D341Med (cell line): ENCODE data around the gene NMUR2.

Experiments used
- DNase-seq: peaks from one replicate; pipeline ENCODE4 v3.0.0; 2012; ENCODE audit warnings: low spot score

Gene NMUR2, protein sequence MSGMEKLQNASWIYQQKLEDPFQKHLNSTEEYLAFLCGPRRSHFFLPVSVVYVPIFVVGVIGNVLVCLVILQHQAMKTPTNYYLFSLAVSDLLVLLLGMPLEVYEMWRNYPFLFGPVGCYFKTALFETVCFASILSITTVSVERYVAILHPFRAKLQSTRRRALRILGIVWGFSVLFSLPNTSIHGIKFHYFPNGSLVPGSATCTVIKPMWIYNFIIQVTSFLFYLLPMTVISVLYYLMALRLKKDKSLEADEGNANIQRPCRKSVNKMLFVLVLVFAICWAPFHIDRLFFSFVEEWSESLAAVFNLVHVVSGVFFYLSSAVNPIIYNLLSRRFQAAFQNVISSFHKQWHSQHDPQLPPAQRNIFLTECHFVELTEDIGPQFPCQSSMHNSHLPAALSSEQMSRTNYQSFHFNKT

DNA sequence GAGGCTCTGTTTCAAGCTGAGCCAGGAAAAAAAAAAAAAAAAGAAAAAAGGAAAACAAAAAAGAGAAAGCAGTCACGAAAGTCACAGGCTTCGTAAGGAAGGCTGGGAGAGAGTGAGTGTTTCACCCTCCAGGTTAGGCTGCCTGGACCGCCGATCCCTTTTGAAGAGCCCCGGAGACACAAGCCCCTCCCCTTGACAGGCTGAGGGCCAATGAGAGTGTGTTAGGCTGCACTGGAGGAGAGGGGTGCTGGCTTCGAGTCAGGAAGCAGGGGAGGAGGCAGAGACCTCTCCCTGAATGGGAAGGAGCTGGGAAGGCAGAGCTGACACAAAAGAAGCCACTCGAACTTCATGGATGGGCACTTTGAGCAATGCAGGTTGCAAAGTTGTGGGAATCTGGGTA is at the start of gene NMUR2:
TSS of gene NMUR2 (minus strand) at position 135 of the 400 bp plus-strand sequence. CDS start 166 bp downstream, outside the sequence.
- DNase-seq, result peak; percentile 22

DNA sequence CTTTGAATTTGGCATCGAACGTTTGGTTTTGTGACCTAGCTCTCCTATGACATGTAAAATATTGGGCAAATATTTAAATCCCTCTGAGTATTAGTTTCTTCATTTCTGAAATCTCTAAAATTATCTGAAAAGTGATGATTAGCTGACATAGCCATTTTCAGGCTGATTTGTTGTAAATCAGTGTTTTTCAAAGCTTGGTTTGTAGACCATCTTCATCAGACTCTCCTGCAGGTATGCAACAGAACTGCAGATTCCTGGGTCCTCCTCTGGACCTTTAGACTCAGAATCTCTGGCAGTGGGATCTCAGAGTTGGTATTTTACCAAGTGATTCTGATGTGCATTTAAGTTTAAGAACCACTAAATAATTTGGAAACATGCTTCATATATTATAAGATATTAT is 38.9 kb upstream of the NMUR2 start:
- no peak for DNase-seq

DNA sequence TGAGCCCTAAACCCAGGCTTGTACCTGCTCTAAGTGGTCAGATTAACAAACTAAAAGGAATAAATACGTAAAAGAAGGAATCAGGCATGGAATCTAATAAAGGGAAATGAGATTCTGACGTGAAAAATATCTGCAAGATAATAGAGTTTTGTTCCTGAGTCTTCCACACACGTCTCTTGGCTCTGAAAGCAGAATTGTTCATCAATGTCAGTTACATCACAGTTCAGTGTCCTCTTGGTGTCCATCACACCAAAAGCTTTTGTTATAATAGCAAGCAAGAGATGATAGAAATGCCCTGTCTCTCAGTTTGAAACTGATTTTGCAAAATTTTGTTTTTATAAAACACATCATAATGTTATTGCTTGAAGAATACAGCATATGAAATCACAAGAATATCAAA is 34.7 kb upstream of the NMUR2 start:
- no peak for DNase-seq

DNA sequence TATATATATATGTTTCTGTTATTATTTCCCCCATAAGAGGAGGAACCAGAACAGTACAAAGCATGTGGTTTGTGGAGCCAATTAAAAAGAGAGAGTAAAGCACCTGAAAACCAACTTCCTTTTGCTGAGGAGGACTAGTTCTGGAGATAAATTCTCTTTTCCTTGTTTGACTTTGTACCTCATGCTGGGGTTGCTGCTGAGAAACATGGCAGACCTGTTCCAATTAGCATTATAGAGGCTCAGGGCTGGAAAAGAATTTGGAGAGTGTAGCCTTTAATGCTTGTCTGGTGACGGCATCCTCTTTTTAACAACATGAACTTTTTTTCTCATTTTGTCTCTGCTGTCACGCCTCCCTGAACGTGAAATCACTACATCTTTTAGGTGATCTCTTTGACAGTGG is 32.8 kb upstream of the NMUR2 start:
- DNase-seq, result no peak

DNA sequence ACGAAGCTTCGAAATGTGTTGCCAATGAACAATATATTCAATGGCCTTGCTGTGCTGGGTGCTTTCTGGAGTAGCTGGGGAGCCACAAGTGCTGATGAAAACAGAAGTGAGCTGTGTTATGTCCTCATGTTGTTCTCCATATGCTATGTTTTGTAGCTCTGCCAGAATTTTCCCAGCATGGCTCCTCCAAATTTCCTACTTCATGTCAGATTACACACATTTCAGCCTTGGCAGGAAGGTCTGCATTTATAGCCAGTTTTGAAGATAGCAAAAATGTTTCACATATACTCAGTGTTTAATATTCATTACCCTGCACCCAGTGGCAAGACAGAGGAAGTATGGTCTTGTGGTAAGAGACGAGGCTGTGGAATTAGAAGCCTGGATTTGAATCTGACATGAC is 22.6 kb upstream of the NMUR2 start:
- no peak for DNase-seq

DNA sequence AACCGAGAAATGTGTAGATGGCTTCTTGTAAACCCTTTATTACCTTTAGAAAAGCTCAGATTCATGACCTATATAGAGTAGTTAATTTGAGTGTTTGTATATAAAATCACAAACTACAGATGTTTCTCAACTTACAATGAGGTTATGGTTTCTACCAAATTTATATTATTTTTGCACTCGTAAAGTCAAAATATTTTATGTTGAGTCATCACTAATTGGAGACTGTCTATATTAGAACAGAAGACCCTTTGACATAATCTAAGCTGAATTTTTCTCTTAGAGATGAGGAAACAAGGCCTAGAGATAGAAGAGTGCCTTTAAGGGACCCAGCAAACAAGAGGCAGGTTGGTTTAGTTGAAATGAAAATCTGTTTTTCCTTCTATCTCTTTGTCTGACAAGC is 20.0 kb upstream of the NMUR2 start:
- DNase-seq, result no peak

DNA sequence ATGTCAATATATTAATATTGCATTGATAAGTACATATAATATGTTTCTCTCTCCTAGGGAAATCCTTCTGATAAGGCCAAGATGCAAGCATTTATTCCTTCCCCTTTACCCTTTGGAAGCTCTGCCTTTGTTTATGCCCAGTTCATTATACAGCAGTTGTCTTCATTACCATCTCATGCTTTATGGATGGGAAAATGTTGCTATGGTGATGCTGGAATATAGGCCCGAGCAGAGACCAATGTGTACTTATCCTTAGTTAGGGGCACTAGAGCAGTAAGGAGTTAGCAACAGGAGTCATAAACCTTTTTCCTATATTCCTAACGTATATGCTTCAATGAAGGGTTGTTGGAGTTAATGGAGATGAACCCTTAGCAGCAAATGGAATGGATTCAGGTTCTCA is 19.4 kb upstream of the NMUR2 start:
- no peak for DNase-seq

DNA sequence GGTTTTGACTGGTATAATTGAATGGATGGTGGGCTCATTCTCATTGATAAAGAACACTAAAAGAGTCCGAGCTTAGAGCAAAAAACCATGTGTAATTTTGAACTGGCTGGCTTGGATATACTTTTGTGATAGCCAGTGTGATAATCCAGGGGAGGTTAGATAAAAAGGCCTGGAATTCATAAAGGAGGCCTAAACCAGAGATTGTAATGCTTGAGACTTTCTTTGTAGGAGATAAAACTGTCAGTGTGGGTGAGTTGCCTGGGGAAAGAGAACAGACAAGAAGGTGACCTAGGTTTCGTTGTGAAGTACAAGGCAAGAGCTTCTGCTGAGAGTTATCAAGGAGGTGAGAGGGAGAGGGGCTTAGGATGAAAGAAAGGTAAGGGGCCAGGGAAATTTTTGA is 17.0 kb upstream of the NMUR2 start:
- DNase-seq, result no peak

DNA sequence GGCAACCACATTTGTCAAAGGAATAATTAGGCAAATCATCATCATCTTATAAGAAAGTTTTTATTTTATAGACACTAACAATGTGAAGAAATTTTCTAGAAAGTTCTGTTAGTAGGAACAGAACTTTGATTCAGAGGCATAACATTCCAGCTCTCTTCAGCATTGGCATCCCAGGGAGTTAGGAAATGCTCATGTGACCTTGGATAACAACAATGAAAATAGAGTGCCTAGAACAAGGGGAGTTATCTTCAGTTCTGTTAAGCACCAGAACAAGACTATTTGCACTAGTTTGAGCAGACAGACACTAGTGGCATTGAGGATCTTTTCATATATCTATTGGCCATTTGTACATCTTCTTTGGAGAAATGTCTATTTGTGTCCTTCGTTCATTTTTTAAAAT is 7.0 kb upstream of the NMUR2 start:
- no peak for DNase-seq

DNA sequence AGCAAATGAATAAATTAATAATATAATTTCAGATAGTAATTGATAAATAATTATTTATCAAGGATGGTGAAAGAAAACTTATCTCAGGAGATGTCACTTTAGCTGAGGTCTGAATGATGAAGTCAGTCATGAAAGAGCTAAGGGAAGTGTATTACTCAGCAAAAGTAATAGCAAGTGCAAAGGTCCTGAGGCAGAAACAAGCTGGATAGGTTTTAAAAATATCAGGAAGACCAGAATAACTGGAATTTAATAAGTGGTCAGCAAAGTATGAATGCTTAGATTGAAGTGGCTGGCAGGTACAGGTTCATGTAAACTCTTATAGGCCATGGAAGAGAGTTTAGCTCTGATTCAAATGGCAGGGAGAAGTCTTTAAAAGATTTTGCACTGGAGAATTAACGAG is 1.0 kb upstream of the NMUR2 start:
- DNase-seq, result no peak

DNA sequence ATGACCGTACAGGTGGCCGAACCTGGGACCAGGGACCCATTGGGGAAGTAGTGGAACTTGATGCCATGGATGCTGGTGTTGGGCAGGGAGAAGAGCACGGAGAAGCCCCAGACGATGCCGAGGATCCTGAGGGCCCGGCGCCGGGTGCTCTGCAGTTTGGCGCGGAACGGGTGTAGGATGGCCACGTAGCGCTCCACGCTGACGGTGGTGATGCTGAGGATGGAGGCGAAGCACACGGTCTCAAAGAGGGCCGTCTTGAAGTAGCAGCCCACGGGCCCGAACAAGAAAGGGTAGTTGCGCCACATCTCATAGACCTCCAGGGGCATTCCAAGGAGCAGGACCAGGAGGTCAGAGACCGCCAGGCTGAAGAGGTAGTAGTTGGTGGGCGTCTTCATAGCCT is 585 bp downstream of the NMUR2 start:
- DNase-seq, result no peak

DNA sequence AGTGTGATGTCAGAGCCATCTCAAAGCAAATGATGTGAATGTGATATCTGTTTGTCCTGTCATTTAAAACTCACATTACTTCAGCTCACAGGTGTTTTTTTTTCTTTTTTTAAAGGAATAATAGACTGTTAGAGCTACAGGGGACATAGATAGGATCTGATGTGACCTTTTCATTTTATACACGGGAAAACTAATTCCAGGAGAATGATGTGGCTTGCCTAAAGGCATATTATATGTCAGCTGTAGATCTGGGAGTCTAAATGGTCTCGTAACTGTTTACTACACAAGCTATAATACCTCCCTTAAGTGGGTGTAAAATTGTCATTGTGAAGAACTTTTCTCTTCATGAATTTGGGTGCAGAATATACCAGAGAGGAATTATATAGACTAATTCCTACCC is 2.0 kb downstream of the NMUR2 start:
- DNase-seq, result no peak

DNA sequence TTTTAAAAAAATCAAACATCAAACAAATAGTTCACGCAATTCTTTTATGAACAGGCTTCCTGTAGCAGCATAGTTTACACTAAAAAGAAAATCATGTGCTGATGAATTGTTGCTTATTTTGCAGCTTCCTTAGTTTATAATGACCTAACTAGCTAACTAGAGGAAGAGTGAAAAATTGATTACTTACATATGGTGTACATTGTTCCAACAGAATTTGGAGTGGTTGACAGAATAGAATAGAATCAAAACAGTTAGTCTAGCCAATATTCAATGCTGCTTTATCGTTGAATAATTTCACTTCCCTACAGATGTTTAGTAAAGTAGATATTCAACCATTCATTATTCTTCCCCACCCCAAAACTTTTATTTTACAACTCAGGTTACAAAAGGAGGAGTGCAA is 4.2 kb downstream of the NMUR2 start:
- DNase-seq, result no peak

DNA sequence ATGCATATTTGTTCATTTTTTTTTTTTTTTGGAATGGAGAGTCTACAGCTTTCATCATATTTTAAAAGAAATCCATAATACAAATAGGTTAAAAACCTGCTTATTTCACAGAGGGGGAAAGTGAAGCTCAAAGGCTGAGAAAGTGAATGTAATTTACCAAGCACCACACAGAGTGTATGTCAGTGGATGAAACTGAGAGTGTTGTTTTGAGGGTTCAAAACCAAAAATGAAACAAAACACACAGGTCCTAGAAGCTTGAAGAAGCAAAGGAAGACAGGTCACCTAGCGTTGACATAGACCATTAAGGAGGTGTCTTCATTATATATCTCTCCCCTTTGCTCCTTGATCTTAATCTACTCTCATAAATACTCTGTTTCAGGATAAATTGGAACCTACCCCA is 7.5 kb downstream of the NMUR2 start:
- no peak for DNase-seq

DNA sequence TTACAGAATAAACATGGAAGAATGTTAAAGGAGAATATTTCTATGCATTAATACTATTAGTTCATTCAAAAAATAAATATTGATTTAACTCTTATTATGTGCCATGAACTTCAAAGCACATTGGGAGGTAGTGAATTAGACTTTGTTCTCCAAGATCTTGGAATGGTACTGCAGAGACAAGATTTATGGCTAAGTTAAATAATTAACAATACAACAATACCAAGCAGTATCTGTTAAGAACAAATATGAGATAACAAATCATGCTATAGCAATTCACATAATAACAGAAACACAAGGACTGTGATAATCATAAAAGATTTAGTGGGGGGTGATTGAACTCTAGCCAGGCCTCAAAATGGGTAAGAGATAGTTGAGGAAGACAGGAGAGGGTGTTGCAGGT is 11.6 kb downstream of the NMUR2 start:
- no peak for DNase-seq

DNA sequence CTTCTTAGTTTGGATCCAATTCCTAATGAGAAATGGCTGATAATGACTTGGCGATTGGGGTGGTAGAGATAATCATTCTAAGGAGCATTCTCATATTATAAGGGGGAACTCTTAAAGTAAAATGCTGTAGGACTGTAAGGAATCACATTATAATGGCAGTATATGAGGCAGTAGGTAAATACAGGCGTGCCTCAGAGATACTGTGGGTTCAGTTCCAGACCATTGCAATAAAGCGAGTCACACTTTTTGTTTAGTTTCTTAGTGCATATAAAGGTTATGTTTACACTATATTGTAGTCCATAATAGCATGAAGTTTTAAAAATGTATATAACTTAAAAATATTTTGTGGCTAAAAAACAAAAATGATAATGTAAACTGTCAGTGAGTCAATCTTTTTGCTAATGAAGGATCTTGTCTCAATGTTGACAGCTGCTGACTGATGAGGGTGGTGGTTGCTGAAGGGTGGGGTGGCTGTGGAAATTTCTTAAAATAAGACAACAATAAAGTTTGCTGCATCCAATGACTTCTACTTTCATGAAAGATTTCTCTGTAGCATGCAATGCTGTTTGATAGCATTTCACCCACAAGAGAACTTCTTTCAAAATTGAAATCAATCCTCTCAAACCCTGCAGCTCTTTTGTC is 15.8 kb downstream of the NMUR2 start:
- no peak for DNase-seq

DNA sequence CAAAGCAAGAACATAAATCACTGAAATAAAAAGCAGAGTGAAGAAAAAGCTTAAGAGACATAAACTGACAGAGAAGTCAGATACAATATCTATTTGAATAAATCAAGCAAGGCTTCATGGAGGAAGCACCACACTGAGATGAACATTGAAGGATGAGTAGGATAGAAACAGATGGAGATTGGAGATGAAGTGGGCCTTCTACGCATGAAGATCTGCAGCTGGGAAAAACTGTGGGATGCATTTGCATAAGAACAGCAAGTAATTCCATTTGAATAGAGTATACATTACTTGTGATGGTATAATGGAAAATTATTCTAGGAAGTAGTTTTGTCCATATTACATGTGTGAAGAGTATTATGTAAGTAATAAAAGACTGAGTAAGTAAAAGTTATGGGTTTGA is 16.5 kb downstream of the NMUR2 start:
- DNase-seq, result no peak

DNA sequence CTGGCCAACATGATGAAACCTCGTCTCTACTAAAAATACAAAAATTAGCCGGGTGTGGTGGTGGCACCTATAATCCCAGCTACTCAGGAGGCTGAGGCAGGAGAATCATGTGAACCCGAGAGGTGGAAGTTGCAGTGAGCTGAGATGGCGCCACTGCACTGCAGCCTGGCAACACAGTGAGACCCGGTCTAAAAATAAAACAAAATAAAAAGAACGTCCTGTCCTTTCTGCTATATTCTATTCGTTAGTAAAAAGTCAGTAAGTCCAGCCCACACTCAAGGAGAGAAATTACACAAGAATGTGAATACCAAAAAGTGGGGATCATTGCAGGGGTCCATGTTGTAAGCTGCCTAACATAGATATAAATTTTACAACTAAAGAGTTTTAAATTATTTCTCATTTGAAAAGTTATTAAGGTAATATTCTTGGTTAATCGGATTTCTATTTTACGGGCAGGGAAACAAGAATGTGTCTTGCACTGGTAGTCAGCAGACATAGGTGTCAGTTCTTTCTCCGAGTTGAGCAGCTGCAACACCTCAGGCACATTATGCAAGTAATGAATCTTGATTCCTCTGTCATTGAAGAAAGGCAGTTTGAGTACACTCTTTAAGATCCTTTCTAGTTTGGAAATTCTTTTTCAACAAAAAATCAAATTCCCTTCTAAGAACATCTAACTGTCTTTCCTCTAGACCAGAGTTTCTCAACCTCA is 24.5 kb downstream of the NMUR2 start:
- no peak for DNase-seq

DNA sequence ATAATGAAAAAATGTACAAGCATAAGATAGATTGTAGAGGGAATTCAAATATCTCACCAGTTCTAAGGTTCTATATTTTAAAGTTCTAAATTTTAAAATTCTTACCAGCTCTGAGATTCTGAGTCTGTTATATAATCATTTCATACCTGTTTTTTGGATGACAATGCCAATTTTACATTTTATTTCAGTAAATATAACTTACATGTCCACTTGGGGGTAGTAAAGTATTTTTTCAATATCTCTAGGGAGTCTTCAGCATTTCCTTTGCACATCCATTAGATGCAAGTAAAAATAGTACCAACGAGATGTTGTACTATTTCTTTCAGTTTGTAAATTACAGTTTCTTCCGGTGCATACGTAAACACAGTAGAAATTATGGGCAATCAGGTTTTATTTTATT is 25.7 kb downstream of the NMUR2 start:
- no peak for DNase-seq

DNA sequence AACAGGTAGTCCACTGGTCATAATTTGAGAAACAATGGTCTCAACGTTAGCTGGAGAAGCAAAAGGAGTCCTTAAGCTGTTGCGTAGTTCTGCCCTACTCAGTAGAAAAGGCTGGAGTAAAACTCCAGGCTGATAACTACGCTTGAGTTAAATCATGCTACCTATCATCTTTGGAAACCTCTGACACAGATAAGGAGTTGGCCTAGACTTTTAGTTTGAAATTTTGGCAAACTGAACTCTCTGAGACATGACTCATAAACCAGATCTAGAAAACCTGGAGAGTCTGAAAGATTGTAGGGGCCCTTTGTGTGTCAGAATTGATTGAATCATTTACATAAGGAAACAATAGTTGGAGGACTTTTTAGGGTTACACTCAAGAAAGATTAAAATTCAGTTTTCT is 26.3 kb downstream of the NMUR2 start:
- no peak for DNase-seq

DNA sequence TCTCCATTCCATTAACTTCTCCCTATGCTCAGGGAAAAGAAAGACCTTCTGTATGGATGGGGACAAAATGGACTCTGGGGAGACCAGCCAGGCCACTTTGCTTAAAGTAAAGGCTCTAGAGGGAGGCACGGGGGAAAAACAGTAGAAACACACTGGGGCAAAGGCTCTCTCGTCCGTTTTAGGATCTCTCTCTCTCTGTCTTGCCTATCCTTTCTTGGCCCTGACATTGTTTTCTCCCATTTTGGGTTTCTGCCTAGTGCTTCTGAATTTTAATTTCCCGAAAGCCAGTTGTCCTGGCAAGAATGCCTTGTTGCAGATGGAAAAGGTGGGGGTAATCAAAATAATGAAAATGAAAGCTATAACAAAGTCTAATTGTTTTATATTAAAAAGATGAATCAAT is 28.2 kb downstream of the NMUR2 start:
- no peak for DNase-seq

DNA sequence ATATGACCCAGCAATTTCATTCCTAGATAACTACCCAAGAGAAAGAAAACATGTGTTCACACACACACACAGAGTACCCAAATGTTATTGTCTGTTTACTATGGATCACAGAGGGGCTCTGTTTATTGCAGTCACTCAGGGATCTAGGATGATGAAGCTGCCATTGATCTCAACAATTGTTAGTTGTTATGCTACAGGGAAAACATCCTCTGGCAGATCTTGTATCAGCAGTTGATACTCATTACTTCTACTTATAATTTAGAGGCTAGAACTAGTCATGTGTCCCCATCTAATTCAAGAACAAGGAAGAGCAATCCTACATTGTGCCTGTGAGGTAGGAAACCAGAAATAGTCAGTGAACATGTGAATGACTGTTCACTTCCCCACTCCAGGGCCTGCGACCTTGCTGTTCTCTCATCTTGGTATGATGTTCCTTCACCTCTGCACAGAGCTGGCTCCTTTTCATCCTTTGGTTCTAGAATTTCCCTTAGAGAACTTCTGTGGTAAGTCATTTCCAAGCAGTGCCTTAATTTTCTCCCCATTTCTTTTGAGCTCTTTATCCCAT is 30.3 kb downstream of the NMUR2 start:
- no peak for DNase-seq

DNA sequence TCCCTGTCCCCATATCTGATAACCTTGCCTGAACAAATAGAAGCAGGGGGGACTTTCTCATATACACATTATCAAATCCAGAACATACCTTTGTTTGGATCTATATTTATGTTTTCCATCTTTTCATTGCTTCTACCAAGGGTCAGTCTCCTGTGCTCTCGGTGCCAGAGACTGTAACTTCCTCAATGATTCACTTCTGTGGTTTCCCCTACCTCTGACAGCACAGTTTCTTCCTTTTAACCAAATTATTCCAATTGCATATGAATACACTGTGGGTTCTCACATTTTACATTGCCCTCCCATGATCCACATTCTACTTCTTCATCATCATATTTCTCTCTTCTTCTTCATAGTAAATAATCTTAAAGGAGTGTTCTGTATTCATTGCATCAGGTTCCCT is 32.2 kb downstream of the NMUR2 start:
- no peak for DNase-seq
